HG02623 (cell line): ENCODE measurements around the gene ECD.
A peak's percentile ranks its signal among the peaks of the same experiment; 100 is the strongest.
"Not testable (repeated sequence)": the region's sequence is repeated elsewhere in the genome, so short reads cannot be mapped to it uniquely, and the experiment has no call there.

Source experiments
- ATAC-seq: cut with Tn5 transposase; IDR thresholded peaks from one replicate; pipeline ENCODE4 v1.9.1; 2021; ENCODE audit warnings: moderate library complexity; ENCODE audit not compliant: unreplicated experiment

The ECD gene

DNA sequence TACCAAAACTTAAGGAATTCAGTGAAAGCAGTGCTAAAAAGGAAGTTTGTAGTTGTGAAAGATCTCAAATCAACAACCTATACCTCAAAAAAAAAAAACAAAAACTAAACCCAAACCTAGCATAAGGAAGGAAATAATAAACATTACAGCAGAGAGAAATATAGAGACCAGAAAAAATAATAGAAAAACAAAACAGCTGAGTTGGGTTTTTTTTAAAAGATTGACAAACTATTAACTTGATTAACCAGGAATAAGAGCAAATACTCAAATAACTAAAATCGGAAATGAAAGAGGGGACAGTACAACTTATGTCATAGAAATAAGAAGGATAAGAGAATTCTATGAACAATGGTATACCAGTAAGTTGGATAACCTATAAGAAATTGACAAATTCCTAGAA, 6.7 kb downstream of the ECD start:
- ATAC-seq = no peak

DNA sequence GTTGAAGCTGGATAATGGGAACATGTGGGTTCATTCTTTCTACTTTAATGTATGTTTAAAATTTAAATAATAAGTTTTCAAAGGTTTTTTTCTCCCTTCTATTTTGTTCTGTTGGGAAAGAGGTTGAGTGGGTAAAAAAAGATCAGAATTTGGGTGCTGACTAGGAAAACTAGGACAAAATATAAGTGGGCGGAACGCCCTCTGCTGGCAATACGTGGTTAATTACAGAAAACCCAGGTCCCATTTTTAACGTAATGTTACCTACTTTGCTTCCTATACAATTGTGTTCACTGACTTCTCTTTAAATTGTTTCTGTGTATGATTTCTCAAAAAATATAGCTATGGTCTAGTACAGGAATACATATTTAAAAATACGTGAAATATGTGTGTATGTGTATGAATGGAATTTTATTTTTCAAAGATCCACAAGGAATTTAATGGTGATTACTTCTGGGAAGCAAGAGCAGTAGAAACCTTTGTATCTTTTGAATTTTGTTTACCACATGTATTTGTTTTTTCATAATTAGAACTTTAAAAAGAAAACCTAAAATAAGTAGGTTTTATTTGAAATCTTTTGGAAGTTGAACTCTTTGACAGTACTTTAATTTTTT, 8.7 kb downstream of the ECD start:
- no peak for ATAC-seq

DNA sequence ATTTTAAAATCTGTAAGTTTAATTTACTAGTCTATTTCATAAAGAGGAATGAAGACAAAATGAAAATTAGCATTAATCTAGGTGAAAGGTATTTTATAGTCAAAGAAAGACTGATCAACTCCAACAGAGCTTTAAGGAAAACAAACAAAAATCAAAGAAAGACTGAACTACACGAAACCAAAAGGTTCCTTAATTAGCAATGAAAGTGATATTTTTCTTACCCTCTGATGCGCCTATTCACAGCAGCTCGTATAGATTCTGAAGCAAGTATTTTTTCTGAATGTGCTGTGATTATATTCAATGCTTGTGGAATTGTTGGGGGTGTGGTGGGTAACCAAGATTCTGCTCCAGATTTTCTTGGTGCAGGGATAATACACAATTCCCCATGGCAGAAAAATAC, 11.8 kb downstream of the ECD start:
- no peak for ATAC-seq

DNA sequence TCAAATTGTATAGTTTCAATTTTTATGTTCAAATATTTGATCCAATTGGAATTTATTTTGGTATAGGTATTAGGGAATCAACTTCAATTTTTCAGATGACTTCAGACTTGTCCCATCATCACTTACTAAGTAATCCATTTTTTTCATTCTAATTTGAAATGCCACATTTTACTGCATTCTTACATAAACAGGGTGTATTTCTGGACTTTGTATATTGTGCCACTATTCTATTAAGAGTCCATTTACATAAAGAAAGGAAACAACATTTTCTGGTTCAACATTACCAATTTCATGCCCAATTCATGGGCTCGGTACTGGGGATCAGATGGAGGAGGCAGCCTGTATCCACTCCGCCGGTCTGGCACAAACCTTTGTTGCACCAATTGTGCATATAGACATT, 15.8 kb downstream of the ECD start:
- no peak for ATAC-seq

DNA sequence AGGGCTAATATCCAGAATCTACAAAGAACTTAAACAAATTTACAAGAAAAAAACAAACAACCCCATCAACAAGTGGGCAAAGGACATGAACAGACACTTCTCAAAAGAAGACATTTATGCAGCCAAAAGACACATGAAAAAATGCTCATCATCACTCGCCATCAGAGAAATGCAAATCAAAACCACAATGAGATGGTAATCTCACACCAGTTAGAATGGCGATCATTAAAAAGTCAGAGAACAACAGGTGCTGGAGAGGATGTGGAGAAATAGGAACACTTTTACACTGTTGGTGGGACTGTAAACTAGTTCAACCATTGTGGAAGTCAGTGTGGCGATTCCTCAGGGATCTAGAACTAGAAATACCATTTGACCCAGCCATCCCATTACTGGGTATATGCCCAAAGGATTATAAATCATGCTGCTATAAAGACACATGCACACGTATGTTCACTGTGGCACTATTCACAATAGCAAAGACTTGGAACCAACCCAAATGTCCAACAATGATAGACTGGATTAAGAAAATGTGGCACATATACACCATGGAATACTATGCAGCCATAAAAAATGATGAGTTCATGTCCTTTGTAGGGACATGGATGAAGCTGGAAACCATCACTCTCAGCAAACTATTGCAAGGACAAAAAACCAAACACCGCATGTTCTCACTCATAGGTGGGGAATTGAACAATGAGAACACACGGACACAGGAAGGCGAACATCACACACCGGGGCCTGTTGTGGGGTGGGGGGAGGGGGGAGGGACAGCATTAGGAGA, 17.0 kb downstream of the ECD start:
- ATAC-seq = not testable (repeated sequence)

DNA sequence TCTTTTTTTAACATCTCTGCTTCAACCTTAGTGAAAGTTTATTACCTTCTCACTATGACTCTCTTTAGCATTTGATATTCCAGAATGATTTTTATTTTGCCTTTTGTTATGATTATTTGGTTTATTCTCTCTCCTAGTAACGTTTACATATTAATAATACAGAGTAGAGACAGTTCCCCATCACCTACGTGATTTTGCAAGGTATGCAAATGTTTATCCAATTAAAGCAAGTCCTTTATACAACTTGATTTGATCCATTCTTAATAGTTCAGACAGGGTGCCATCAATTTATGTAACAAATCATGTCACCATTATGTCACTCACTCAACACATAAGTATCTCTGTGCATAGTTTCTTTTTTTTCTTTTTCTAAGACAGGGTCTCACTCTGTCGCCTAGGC, 26.2 kb downstream of the ECD start:
- ATAC-seq = no peak

DNA sequence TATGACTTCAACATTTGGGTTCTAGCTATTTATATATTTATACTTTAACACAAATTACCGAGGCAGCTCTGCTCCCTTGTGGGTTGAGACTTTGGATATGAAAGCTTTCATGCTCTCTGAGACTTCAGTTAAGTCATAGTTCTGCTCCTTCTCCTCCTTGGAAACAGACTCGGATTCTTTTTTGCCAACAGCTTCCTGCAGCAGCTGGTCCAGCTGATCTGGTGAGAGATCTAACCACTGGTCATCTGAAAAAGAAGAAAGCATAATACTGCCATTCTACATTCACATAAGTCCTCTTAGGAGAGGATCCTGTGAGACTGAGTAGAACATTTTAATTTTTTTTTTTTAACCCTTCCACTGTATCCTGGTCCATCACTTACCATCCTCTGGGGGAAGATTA, 28.6 kb downstream of the ECD start:
- no peak for ATAC-seq

DNA sequence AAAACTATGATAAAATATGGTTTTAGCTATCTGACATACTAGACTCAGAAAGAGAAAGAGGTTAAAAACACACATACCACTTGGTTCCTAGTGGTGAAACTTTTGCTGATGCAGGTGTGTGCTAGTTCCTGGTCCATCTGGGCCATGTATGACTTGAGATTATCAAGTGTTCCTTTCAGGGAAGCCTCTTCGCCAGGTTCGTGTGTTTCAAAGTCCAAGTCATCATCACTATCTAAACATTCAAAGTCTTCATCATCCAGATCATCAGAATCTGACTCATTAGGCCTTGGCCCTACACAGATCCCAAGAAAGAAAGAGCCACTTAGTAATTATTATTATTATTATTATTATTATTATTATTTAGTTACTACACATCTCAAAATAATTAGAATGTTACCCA, 31.2 kb downstream of the ECD start:
- no peak for ATAC-seq

DNA sequence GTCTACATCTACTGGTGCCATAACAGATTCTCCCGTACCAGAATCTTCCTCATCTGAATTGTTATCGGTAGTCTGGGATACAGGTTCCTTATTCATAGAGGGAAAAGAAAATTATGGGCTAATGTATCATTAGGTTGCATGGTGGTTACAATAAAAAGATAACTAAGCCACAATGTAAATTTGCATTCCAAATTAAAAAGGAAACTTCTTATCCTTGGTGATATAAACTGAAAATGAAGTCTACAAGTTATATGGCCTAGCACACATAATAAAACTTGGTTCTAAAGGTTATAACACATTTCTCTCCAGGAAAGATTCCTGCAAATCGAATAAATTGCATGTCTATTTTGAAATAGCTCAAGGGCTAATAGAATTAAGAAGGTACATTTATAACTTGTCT, 33.1 kb downstream of the ECD start:
- no peak for ATAC-seq

DNA sequence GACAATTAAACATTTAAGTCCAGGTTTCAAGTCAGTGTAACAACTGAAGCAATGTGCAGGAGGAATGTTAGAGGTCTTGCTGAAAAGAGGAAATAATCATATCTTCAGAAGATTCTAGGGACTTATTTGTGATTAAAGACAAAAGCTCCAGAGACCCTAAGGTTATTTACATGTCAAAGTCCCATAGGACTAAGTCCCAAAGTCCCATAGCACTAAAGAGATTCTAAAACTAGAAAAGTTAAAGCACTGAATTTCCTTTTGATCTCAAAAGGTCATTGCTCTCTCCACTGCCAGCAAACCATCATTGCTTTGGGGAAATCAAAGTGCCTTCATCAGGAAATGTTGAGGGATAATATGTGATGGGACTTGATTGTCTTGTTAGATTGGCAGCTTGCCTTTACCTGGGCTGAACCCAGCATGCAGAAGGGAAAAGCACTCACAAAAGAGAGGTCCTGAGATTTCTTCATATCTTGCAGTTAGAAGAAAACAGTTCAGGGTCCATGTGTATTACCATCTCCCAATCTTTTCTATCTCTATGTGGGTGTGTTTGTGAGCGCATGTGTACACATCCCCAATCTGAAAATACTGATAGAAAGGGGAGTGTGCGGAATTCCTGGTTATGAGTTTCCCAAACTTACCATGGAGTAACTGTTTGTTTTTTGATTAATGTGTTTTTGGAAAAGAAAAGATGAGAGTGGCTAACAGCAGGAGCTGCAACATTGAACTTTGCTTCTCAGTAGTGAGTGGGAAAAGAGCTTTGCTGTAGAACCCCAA, 35.7 kb downstream of the ECD start:
- ATAC-seq = no peak

DNA sequence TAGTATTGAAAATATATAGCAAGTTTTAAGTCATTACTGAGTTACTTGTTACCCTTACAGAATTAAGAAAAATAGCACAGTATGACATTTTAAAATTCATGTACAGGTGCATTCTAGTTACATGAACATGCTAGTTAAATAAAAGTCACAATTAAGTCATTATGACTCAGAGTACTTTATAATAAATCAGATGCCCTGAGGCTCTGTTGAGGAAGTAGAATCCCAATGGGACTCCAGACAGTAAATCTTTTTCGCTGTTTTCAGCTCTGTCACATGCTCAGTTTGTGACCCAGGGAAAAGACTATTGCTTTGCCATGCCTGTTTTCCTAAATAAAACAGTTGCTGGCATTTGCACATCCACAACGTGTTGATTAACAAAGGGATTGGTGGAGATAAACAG, 36.5 kb downstream of the ECD start:
- ATAC-seq = no peak

DNA sequence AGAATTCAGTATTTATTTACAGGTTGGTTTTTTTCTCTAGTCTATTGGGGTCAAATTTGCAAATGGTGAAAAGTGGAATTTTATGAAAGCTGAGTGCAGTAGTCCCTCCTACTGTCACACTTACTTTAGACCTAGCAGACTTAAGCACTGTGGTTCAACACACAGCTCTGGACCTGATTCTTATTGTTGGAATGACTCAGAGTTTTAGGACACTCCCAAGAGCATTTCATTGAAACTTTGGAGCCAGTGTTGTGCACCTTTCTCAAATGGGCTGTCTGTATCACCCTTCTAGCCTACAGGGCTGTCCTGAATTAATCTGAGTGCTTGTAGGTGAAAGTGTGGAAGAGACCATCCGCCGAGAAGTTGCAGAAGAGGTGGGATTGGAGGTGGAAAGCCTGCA, 41.5 kb downstream of the ECD start:
- no peak for ATAC-seq

DNA sequence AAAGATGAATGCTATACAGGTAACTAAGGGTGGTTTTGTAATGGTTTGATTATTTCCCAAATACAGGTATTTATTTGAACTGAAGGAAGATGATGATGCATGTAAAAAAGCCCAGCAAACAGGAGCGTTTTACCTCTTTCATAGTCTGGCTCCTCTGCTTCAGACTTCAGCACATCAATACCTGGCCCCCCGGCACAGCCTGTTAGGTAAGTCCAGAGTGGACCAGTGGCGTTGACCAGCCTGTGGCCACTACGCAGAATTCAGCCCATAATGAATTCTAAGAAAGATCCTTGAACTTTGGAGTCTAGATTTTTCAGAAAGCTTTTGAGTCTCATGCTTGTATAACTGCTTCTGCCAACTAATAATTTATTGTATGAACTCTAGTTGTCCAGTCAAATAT, 47.9 kb downstream of the ECD start:
- no peak for ATAC-seq

DNA sequence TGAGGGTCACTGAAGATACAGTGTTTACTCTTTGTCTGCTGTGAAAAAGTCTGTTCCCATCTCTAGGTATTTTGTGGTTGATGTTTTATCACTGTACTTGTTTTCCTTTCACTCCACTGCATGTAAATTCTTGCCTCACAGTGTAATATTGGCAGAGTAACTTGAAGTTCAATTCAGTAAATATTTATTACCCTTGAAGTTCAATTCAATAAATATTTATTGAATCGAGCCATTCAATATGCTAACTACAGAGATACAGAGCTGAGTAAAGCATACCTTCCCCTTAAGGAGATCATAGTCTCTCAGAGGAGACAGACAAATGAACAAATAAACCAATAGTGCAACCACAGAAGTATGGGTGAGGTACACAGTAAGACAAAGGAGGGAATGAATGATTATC, 48.4 kb downstream of the ECD start:
- ATAC-seq = no peak

DNA sequence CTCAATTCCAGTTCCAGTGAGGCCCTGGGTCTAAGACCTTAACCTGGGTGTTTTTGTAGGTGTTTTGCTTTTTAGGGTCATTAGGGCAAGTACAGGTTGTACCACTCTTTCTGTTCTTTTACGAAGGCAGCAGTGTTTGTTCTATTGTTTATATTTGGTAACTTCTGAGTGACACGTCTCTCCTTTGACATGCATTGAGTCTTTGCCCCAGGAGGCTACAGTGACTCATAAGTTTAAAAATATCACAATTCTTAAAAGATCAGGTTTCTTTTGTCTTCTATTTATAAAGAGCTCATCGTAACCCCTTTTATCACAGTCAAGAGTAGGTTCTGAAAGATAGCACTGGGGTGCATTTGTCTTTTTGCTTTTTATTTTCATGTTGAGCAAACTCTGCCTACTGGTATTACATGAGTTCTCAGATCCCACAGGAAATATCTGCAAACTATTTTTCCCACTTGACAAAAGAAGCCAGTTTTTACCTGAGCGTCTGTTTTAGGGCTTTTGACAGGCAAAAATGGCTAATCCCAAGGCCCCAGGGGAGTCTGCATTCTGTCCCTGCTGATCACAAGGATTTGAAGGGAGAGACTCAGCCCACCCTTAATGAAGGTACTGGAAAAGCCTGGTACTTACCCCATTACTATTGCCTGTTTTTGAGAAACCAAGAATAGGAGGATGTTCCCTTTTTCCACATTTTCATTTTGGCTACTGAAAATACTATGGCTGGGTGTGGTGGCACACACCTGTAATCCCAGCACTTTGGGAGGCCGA, 49.6 kb downstream of the ECD start:
- peak; percentile 80 for ATAC-seq

DNA sequence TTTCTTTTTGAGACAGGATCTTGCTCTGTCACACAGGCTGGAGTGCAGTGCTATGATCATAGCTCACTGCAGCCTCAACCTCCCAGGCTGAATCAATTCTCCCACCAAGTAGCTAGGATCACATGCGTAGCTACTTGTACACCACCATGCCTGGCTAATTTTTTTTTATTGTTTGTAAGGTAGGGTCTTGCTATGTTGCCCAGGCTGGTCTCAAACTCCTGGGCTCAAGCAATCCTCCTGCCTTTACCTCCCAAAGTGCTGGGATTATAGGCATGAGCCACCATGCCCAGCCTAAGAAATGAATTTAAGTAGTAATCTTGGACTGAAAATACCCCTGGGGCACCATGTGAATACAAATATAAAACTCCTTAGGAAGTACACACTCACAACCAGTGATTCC, 51.8 kb downstream of the ECD start:
- no peak for ATAC-seq

DNA sequence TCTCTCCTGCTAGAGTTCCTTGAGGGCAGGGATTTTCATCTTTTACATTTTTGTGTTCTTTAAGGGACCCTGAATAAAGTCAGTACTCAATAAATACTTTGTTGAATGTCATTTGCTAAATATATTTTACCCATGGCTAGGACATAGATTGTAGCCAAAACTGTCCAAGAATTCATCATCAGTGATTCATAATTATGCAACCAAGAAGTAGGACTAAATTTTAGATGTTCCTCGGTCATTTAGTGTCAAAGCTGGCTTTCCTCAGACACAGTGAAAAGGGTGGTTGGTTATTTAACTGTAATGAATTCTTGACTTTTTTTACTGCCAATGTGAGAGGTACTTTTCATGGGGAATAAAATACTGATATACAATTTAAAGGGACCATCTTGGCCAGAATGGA, 54.3 kb downstream of the ECD start:
- no peak for ATAC-seq

DNA sequence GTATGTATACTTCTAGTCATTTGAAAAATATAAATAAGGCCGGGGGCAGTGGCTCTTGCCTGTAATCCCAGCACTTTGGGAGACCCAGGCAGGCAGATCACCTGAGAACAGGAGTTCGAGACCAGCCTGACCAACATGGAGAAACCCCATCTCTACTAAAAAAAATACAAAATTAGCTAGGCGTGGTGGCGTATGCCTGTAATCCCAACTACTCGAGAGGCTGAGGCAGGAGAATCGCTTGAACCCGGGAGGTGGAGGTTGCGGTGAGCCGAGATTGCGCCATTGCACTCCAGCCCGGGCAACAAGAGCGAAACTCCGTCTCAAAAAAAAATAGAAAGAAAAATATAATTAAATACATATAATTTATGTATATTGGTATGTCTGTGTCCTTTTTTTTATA, 55.8 kb downstream of the ECD start:
- ATAC-seq = not testable (repeated sequence)

DNA sequence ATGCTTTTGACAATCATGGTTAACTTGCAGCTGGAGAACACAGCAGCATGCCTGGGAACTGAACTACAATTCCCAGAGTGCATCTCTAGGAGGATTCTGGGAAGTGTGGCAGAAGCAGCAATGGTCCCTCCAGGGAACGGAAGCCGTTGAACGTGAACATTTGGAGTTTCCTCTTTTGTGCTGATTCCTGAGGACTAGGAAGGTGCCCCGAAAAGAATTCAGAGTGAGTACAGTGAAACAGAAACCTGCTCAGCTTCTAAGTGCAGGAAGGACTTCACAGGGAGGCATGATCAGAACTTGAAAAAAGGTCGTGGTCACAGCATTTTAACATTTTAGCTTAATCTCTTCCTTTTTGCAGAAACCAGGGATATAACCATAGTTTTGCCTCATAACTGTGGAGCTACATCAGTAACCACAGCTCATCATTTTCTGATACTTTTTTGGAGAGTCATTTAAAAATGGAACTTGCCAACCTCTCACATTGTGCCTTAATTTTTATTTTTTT, 57.4 kb downstream of the ECD start, which contains the start of gene NUDT13:
TSS of gene NUDT13 (plus strand) at position 111 of the 505 bp plus-strand sequence. CDS start 3,911 bp downstream, outside the sequence.
- peak; percentile 83 for ATAC-seq

DNA sequence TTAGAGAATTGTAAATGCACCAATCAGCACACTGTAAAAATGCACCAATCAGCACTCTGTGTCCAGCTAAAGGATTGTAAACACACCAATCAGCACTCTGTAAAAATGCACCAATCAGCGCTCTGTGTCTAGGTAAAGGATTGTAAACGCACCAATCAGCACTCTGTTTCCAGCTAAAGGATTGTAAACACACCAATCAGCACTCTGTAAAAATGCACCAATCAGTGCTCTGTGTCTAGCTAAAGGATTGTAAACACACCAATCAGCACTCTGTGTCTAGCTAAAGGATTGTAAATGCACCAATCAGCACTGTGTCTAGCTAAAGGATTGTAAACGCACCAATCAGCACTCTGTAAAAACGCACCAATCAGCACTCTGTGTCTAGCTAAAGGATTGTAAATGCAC, 58.6 kb downstream of the ECD start:
- not testable (repeated sequence) for ATAC-seq

DNA sequence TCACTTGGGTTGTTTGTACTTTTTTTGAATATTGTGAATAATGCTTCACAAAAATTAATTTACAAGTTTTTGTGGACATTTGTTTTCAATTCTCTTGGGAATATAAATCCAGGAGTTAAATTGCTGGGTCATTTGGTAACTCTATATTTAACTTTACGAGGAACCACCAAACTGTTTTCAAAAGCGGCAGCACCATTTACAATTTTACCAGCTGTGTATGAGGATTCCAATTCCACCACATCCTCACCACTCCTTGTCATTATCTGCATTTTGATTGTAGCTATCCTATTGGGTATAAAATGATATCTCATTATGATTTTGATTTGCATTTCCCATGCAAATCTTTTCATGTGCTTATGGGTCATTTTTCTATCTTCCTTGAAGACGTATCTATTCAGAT, 61.5 kb downstream of the ECD start:
- ATAC-seq = no peak
